GM23338 (cell line): ENCODE measurements around the gene PIKFYVE. TPM values are rescaled to one million over a fixed set of nuclear protein-coding genes. Genes with fewer than 3 reads are reported as not detected.

Source experiments
- ATAC-seq: fragments of 200-7000 bp; cut with Tn5 transposase; 3 replicates; pipeline ENCODE4 v1.9.1; 2020
- DNase-seq: peaks from one replicate; pipeline ENCODE4 v3.0.0-alpha.2; 2015; ENCODE audit warnings: low spot score
- H2AFZ ChIP-seq: fragments of 200-600 bp; sonication (generic); 2 replicates; pipeline ENCODE4 v1.8.0; 2016; ENCODE audit warnings: antibody characterized with exemption, mild to moderate bottlenecking, moderate library complexity
- H3F3A ChIP-seq: fragments of 200-600 bp; sonication (generic); replicated peaks from 2 replicates; pipeline ENCODE4 v1.8.0; 2017; ENCODE audit warnings: antibody characterized with exemption, mixed run types, low read depth
- H3K27ac ChIP-seq: fragments of 200-600 bp; sonication (generic); 2 replicates; pipeline ENCODE4 v1.6.1; 2016; ENCODE audit warnings: low read depth
- H3K27me3 ChIP-seq: fragments of 200-600 bp; sonication (generic); 2 replicates; pipeline ENCODE4 v1.8.0; 2016; ENCODE audit warnings: mild to moderate bottlenecking, mixed run types, moderate library complexity; ENCODE audit not compliant: insufficient read depth
- H3K36me3 ChIP-seq: fragments of 200-600 bp; sonication (generic); 2 replicates; pipeline ENCODE4 v1.8.0; 2016; ENCODE audit warnings: mild to moderate bottlenecking; ENCODE audit not compliant: insufficient read depth
- H3K4me1 ChIP-seq: fragments of 200-600 bp; sonication (generic); 2 replicates; pipeline ENCODE4 v1.8.0; 2016; ENCODE audit warnings: mild to moderate bottlenecking, moderate library complexity; ENCODE audit not compliant: insufficient read depth
- H3K4me2 ChIP-seq: fragments of 200-600 bp; sonication (generic); 2 replicates; pipeline ENCODE4 v1.7.1; 2017; ENCODE audit warnings: mixed run types
- H3K4me3 ChIP-seq: fragments of 200-600 bp; sonication (generic); 2 replicates; pipeline ENCODE4 v1.6.1; 2016; ENCODE audit warnings: mixed run types
- H3K79me2 ChIP-seq: fragments of 200-600 bp; sonication (generic); replicated peaks from 2 replicates; pipeline ENCODE4 v1.8.0; 2017; ENCODE audit warnings: mild to moderate bottlenecking; ENCODE audit not compliant: insufficient read depth
- H3K9me2 ChIP-seq: fragments of 200-600 bp; sonication (generic); 2 replicates; pipeline ENCODE4 v1.8.0; 2017; ENCODE audit not compliant: insufficient read depth
- H4K20me1 ChIP-seq: fragments of 200-600 bp; sonication (generic); replicated peaks from 2 replicates; pipeline ENCODE4 v1.8.0; 2017; ENCODE audit warnings: mild to moderate bottlenecking; ENCODE audit not compliant: insufficient read depth
- H3K27ac Mint-ChIP-seq: 2 replicates; pipeline ENCODE4 v1.8.0; 2020; ENCODE audit warnings: inconsistent platforms, mild to moderate bottlenecking, moderate library complexity, mixed read lengths
- H3K27me3 Mint-ChIP-seq: 3 replicates; pipeline ENCODE4 v1.8.0; 2022; ENCODE audit warnings: low read depth, mild to moderate bottlenecking, moderate library complexity, mixed read lengths, inconsistent platforms; ENCODE audit not compliant: insufficient read depth, poor library complexity
- H3K36me3 Mint-ChIP-seq: 3 replicates; pipeline ENCODE4 v1.8.0; 2021; ENCODE audit warnings: low read depth, mild to moderate bottlenecking, inconsistent platforms, moderate library complexity, mixed read lengths
- H3K4me1 Mint-ChIP-seq: 3 replicates; pipeline ENCODE4 v1.8.0; 2020; ENCODE audit warnings: mild to moderate bottlenecking, inconsistent platforms, mixed read lengths
- H3K4me3 Mint-ChIP-seq: 3 replicates; pipeline ENCODE4 v1.8.0; 2021; ENCODE audit warnings: moderate library complexity, mild to moderate bottlenecking, inconsistent platforms, mixed read lengths
- H3K9me3 Mint-ChIP-seq: 3 replicates; pipeline ENCODE4 v1.8.0; 2020; ENCODE audit warnings: moderate library complexity, mild to moderate bottlenecking, inconsistent platforms, mixed read lengths
- EZH2 ChIP-seq: fragments of 200-600 bp; sonication (generic); IDR thresholded peaks from one replicate; pipeline ENCODE4 v1.8.0; 2017; ENCODE audit warnings: antibody characterized with exemption, mild to moderate bottlenecking, low read depth; ENCODE audit not compliant: unreplicated experiment
- EZH2phosphoT487 ChIP-seq: fragments of 200-600 bp; sonication (generic); IDR thresholded peaks from one replicate; pipeline ENCODE4 v1.8.1; 2018; ENCODE audit warnings: antibody characterized with exemption; ENCODE audit not compliant: unreplicated experiment
- JUNB ChIP-seq: IDR thresholded peaks from one replicate; pipeline ENCODE4 v1.6.1; 2016; ENCODE audit warnings: antibody characterized with exemption; ENCODE audit not compliant: unreplicated experiment
- NANOG ChIP-seq: IDR thresholded peaks from 2 replicates; pipeline ENCODE4 v1.6.1; 2016; ENCODE audit warnings: antibody characterized with exemption, borderline replicate concordance
- POLR2AphosphoS5 ChIP-seq: IDR thresholded peaks from 2 replicates; pipeline ENCODE4 v1.6.1; 2016; ENCODE audit warnings: antibody characterized with exemption, low read depth
- STAT1 ChIP-seq: IDR thresholded peaks from one replicate; pipeline ENCODE4 v1.6.1; 2016; ENCODE audit warnings: antibody characterized with exemption; ENCODE audit not compliant: unreplicated experiment
- polyA plus RNA-seq: library from polyadenylated mRNA; unstranded; fragments of >200 nt; fragmentation: Nextera tagmentation; extraction: Ambion mirVana; gene quantifications from 2 replicates; pipeline ENCODE4 v1.2.1, GENCODE V29; 2016
- total RNA-seq: library from RNA; depleted of rRNA; stranded (reverse); fragments of >200 nt; shearing (Covaris generic); gene quantifications from 2 replicates; pipeline ENCODE4 v1.2.3, GENCODE V29; 2014
- TF ChIP-seq, protein P1 (sequence below), 2 experiments: fragments of 200-600 bp in 1 of 2; sonication (generic) in 1 of 2; conservative IDR thresholded peaks; 2 replicates each; pipeline versions ENCODE4 v1.5.1 to v1.6.1; 2016 to 2017; ENCODE audit warnings: antibody characterized with exemption in 2 of 2, low read depth in 2 of 2, mild to moderate bottlenecking in 2 of 2, moderate library complexity in 1 of 2
- TF ChIP-seq, protein P2 (sequence below): IDR thresholded peaks from 2 replicates; pipeline ENCODE4 v1.6.1; 2016; ENCODE audit warnings: antibody characterized with exemption
- TF ChIP-seq, protein P3 (sequence below): IDR thresholded peaks from one replicate; pipeline ENCODE4 v1.6.1; 2018; ENCODE audit warnings: antibody characterized with exemption; ENCODE audit not compliant: unreplicated experiment

Gene PIKFYVE
- total and polyA plus RNA-seq, 2 experiments from 2014 or later: 15.1 to 48.0 TPM

- H3K27me3 Mint-ChIP-seq: no peaks in the 10 kb centered on the region
- peaks cover 22% of the 10 kb centered on the region for H3K36me3 Mint-ChIP-seq
- H3K4me1 Mint-ChIP-seq: no peaks in the 10 kb centered on the region
- Histone ChIP-seq H4K20me1 (no peaks in the 10 kb centered on the region), H3K27ac (no peak overlapping the region), H3K4me3 (no peak overlapping the region), H3K36me3 (peaks cover 15% of the 10 kb centered on the region; the same call in 1 of the 2 replicates), H3K4me2 (no peak overlapping the region), H3F3A (no peaks in the 10 kb centered on the region), H3K27me3 (no peaks in the 10 kb centered on the region), H3K4me1 (no peaks in the 10 kb centered on the region), H2AFZ (no peak overlapping the region), H3K9me2 (no peaks in the 10 kb centered on the region), H3K79me2 (no peaks in the 10 kb centered on the region)
- no peak overlapping the region for H3K27ac Mint-ChIP-seq
- ATAC-seq: no peak
- H3K9me3 Mint-ChIP-seq: no peaks in the 10 kb centered on the region
- no peak for DNase-seq
- TF ChIP-seq NANOG (no peak), POLR2AphosphoS5 (no peak), STAT1 (no peak), EZH2phosphoT487 (no peak)
- TF ChIP-seq, protein P1, sequence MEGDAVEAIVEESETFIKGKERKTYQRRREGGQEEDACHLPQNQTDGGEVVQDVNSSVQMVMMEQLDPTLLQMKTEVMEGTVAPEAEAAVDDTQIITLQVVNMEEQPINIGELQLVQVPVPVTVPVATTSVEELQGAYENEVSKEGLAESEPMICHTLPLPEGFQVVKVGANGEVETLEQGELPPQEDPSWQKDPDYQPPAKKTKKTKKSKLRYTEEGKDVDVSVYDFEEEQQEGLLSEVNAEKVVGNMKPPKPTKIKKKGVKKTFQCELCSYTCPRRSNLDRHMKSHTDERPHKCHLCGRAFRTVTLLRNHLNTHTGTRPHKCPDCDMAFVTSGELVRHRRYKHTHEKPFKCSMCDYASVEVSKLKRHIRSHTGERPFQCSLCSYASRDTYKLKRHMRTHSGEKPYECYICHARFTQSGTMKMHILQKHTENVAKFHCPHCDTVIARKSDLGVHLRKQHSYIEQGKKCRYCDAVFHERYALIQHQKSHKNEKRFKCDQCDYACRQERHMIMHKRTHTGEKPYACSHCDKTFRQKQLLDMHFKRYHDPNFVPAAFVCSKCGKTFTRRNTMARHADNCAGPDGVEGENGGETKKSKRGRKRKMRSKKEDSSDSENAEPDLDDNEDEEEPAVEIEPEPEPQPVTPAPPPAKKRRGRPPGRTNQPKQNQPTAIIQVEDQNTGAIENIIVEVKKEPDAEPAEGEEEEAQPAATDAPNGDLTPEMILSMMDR (conservative IDR thresholded peaks at IDR 0.05; ENCODE audit: low read depth in 2 of 2): no peak
- no peak overlapping the region for H3K4me3 Mint-ChIP-seq
These were observed 45.3 kb downstream of the PIKFYVE start for GRCh38 chr2:208311321-208311720.

- H3K4me3 Mint-ChIP-seq: no peak overlapping the region
- H3K36me3 ChIP-seq: peaks cover 15% of the 10 kb centered on the region; the same call in 1 of the 2 replicates
- no peaks in the 10 kb centered on the region for H3K9me2 ChIP-seq
- no peaks in the 10 kb centered on the region for H3K27me3 Mint-ChIP-seq
- no peak overlapping the region for H2AFZ ChIP-seq
- ATAC-seq (no peak), DNase-seq (no peak)
- peaks cover 25% of the 10 kb centered on the region for H3K36me3 Mint-ChIP-seq
- H3F3A ChIP-seq: no peaks in the 10 kb centered on the region
- no peaks in the 10 kb centered on the region for H3K9me3 Mint-ChIP-seq
- no peak overlapping the region for H3K4me2 ChIP-seq
- no peaks in the 10 kb centered on the region for H3K4me1 ChIP-seq
- no peaks in the 10 kb centered on the region for H3K79me2 ChIP-seq
- H4K20me1 ChIP-seq: no peaks in the 10 kb centered on the region
- no peaks in the 10 kb centered on the region for H3K27me3 ChIP-seq
- no peak overlapping the region for H3K27ac Mint-ChIP-seq
- no peak overlapping the region for H3K4me3 ChIP-seq
- no peaks in the 10 kb centered on the region for H3K4me1 Mint-ChIP-seq
- no peak overlapping the region for H3K27ac ChIP-seq
- TF ChIP-seq, protein P2, sequence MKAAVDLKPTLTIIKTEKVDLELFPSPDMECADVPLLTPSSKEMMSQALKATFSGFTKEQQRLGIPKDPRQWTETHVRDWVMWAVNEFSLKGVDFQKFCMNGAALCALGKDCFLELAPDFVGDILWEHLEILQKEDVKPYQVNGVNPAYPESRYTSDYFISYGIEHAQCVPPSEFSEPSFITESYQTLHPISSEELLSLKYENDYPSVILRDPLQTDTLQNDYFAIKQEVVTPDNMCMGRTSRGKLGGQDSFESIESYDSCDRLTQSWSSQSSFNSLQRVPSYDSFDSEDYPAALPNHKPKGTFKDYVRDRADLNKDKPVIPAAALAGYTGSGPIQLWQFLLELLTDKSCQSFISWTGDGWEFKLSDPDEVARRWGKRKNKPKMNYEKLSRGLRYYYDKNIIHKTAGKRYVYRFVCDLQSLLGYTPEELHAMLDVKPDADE: no peak
- TF ChIP-seq, protein P3, sequence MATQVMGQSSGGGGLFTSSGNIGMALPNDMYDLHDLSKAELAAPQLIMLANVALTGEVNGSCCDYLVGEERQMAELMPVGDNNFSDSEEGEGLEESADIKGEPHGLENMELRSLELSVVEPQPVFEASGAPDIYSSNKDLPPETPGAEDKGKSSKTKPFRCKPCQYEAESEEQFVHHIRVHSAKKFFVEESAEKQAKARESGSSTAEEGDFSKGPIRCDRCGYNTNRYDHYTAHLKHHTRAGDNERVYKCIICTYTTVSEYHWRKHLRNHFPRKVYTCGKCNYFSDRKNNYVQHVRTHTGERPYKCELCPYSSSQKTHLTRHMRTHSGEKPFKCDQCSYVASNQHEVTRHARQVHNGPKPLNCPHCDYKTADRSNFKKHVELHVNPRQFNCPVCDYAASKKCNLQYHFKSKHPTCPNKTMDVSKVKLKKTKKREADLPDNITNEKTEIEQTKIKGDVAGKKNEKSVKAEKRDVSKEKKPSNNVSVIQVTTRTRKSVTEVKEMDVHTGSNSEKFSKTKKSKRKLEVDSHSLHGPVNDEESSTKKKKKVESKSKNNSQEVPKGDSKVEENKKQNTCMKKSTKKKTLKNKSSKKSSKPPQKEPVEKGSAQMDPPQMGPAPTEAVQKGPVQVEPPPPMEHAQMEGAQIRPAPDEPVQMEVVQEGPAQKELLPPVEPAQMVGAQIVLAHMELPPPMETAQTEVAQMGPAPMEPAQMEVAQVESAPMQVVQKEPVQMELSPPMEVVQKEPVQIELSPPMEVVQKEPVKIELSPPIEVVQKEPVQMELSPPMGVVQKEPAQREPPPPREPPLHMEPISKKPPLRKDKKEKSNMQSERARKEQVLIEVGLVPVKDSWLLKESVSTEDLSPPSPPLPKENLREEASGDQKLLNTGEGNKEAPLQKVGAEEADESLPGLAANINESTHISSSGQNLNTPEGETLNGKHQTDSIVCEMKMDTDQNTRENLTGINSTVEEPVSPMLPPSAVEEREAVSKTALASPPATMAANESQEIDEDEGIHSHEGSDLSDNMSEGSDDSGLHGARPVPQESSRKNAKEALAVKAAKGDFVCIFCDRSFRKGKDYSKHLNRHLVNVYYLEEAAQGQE: no peak
- TF ChIP-seq POLR2AphosphoS5 (no peak), JUNB (no peak), EZH2phosphoT487 (no peak), NANOG (no peak), EZH2 (no peak), STAT1 (no peak)
These were observed 45.9 kb downstream of the PIKFYVE start for GRCh38 chr2:208311954-208312353.
